ENCODE measurements around the gene PPP1R3A.

Gene PPP1R3A

DNA sequence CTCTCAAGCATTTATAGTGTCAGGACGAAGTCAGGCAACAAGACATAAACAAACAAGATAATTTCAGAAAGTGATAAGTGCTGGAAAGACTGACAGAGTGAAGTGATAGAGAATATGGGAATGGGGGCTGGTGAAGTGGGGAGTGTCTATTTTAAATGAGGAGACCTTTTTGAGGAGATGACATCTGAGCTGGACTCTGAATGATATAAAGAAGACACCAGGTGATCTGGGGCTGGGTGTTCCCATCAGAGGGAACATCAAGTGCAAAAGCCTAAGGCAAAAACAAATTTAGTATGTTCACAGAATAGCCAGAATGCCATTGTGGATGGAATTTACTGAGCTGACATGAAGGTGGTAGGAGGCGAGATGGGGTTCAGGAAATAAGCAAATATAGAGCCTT is 83.4 kb downstream of the PPP1R3A start:
- Histone ChIP-seq H3K27me3 (ENCODE audit: control insufficient read depth, insufficient read depth, low read length) (no peaks in the 10 kb centered on the region), H3K4me1 (no peaks in the 10 kb centered on the region), H2AFZ (no peak overlapping the region), H3K4me3 (ENCODE audit: low read depth, low read length) (no peak overlapping the region), H3K4me2 (ENCODE audit: low read length) (no peak overlapping the region), H3K27ac (no peak overlapping the region), H3K79me2 (no peaks in the 10 kb centered on the region), H3K9me3 (ENCODE audit: control insufficient read depth, low read length) (no peaks in the 10 kb centered on the region), H3K36me3 (ENCODE audit: control insufficient read depth, insufficient read depth, low read length) (no peaks in the 10 kb centered on the region), H3K9ac (no peak overlapping the region)
- TF ChIP-seq, protein P1, sequence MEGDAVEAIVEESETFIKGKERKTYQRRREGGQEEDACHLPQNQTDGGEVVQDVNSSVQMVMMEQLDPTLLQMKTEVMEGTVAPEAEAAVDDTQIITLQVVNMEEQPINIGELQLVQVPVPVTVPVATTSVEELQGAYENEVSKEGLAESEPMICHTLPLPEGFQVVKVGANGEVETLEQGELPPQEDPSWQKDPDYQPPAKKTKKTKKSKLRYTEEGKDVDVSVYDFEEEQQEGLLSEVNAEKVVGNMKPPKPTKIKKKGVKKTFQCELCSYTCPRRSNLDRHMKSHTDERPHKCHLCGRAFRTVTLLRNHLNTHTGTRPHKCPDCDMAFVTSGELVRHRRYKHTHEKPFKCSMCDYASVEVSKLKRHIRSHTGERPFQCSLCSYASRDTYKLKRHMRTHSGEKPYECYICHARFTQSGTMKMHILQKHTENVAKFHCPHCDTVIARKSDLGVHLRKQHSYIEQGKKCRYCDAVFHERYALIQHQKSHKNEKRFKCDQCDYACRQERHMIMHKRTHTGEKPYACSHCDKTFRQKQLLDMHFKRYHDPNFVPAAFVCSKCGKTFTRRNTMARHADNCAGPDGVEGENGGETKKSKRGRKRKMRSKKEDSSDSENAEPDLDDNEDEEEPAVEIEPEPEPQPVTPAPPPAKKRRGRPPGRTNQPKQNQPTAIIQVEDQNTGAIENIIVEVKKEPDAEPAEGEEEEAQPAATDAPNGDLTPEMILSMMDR (IDR thresholded peaks at IDR 0.05): no peak

DNA sequence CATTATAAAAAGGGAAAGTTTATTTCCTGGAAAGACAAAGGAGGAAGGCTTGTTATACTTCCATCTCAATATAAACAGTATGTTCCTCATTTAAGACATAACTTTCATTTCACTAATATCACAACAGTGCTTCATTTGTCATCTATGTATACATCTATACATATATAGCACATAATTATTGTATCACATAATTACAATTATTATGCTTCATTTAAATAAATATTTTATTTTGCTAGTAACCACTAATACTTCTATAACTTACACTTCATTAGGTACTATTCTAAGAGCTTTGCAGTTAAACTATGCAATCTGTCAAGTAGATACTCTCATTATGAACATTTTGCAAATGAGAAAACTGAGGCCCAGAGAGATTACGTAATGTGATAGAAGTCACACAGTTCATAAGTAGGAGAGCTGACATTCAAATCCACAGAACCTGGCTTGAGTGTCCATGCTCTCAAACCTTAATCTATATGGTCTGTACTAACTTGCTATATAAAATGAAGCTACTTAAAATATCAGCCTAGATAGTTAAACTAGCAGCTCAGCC is 86.5 kb downstream of the PPP1R3A start:
- no peak overlapping the region for H2AFZ ChIP-seq
- no peaks in the 10 kb centered on the region for H3K9me3 ChIP-seq (ENCODE audit: control insufficient read depth, low read length)
- no peaks in the 10 kb centered on the region for H3K4me1 ChIP-seq
- H3K4me2 ChIP-seq (ENCODE audit: low read length): no peak overlapping the region
- TF ChIP-seq, protein P1 (IDR thresholded peaks at IDR 0.05): no peak
- H3K27ac ChIP-seq: no peak overlapping the region
- no peaks in the 10 kb centered on the region for H3K27me3 ChIP-seq (ENCODE audit: control insufficient read depth, insufficient read depth, low read length)
- H3K9ac ChIP-seq: no peak overlapping the region
- no peaks in the 10 kb centered on the region for H3K79me2 ChIP-seq
- no peaks in the 10 kb centered on the region for H3K36me3 ChIP-seq (ENCODE audit: control insufficient read depth, insufficient read depth, low read length)
- no peak overlapping the region for H3K4me3 ChIP-seq (ENCODE audit: low read depth, low read length)

DNA sequence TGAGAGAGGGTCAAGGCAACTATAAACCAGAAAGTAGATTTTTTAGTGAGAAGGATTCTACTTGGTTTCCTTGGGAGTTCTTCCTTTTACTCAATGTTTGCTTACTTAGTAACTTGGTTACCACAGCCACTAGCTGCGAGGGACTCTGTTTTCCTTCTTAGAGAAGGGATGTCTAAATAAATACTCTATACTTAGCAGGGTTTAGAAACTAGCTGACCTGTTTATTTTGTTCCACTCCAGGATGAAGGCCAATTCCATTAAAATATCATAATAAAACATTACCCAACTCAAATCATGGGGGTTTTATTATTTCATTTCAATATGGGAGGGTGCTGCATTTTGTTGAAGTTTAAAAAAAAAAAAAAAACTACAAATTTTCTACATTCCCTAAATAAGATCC is 87.3 kb downstream of the PPP1R3A start:
- Histone ChIP-seq H3K27ac (no peak overlapping the region), H3K36me3 (ENCODE audit: control insufficient read depth, insufficient read depth, low read length) (no peaks in the 10 kb centered on the region)

DNA sequence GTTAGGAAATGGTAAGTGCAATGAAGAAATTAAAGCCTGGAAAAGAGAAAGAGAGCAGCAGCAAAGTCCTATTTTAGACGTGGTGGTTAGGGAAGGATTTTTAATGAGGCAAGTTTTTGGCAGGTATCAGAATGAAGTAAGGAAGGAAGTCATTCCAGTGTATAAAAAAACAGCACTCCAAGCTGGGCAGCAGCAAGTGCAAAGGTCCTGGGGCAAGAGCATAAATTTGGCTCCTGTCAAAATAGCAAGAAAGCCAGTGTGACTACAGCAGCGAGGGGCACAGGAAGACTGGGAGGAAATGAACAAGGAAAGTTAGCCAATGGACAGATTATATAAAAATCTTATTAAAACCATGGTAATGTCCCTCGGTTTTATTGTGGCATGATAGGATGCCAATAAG is 90.2 kb downstream of the PPP1R3A start:
- no peaks in the 10 kb centered on the region for H3K79me2 ChIP-seq
- H3K4me1 ChIP-seq: no peaks in the 10 kb centered on the region
- no peaks in the 10 kb centered on the region for H3K36me3 ChIP-seq (ENCODE audit: control insufficient read depth, insufficient read depth, low read length)
- TF ChIP-seq, protein P1 (IDR thresholded peaks at IDR 0.05): no peak
- H3K4me3 ChIP-seq (ENCODE audit: low read depth, low read length): no peak overlapping the region
- H3K27me3 ChIP-seq (ENCODE audit: control insufficient read depth, insufficient read depth, low read length): no peaks in the 10 kb centered on the region
- no peak overlapping the region for H3K9ac ChIP-seq
- no peak overlapping the region for H2AFZ ChIP-seq
- H3K4me2 ChIP-seq (ENCODE audit: low read length): no peak overlapping the region
- H3K9me3 ChIP-seq (ENCODE audit: control insufficient read depth, low read length): no peaks in the 10 kb centered on the region
- no peak overlapping the region for H3K27ac ChIP-seq

More for the DNA sequence above, 87.3 kb downstream of the PPP1R3A start:
- Histone ChIP-seq H3K27me3 (ENCODE audit: control insufficient read depth, insufficient read depth, low read length) (no peaks in the 10 kb centered on the region), H2AFZ (no peak overlapping the region), H3K4me2 (ENCODE audit: low read length) (no peak overlapping the region), H3K4me3 (ENCODE audit: low read depth, low read length) (no peak overlapping the region), H3K79me2 (no peaks in the 10 kb centered on the region), H3K4me1 (no peaks in the 10 kb centered on the region), H3K9ac (no peak overlapping the region), H3K9me3 (ENCODE audit: control insufficient read depth, low read length) (no peaks in the 10 kb centered on the region)
- TF ChIP-seq, protein P1 (IDR thresholded peaks at IDR 0.05): no peak

Data from parathyroid adenoma (tissue), 2 donors.